Breast epithelium (tissue), 3 donors: ENCODE measurements around the gene MARK3.
"Not testable (repeated sequence)": the region's sequence is repeated elsewhere in the genome, so short reads cannot be mapped to it uniquely, and the experiment has no call there.

Source experiments
- CTCF ChIP-seq, 3 donors: fragments of 450-650 bp; IDR thresholded peaks; one replicate each; pipeline ENCODE4 v1.5.1; 2016 to 2017; ENCODE audit warnings: antibody characterized with exemption in 3 of 3, mild to moderate bottlenecking in 3 of 3, moderate library complexity in 3 of 3
- POLR2A ChIP-seq: fragments of 450-650 bp; IDR thresholded peaks from one replicate; pipeline ENCODE4 v1.6.1; 2016; ENCODE audit warnings: antibody characterized with exemption, mild to moderate bottlenecking, moderate library complexity

DNA sequence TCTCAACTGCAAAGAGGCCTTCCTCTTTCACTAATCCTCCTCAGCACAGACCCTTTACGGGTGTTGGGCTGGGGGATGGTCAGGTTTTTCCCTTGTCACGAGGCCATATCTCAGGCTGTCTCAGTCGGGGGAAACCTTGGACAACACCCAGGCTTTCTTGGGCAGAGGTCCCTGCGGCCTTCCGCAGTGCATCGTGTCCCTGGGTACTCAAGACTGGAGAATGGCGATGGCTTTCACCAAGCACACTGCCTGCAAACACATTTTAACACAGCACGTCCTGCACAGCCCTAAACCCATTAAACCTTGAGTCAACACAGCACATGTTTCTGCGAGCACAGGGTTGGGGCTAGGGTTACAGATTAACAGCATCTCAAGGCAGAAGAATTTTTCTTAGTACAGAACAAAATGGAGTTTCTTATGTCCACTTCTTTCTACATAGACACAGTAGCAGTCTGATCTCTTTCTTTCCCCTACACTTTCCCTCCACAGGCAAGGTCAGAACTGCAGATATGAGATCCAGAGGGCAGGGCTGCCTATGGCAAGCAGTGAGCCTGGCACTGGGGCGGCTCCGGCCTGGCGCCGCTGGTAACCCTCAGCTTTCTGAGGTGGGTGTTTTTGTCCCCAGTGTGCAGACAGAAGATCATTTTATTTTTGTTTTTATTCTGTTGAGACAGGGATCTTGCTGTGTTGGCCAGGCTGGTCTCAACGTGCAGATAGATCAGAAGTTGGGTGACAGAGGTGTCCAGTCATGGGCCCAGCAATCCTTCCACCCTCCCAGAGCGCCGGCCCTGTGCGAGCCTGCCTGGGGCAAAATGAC, 140.4 kb downstream of the MARK3 start:
- TF ChIP-seq POLR2A; CTCF (IDR thresholded peaks at IDR 0.05): not testable (repeated sequence)
